ENCODE measurements around the gene LIPM.
"Not testable (repeated sequence)": the region's sequence is repeated elsewhere in the genome, so short reads cannot be mapped to it uniquely, and the experiment has no call there.

LIPM gene

DNA sequence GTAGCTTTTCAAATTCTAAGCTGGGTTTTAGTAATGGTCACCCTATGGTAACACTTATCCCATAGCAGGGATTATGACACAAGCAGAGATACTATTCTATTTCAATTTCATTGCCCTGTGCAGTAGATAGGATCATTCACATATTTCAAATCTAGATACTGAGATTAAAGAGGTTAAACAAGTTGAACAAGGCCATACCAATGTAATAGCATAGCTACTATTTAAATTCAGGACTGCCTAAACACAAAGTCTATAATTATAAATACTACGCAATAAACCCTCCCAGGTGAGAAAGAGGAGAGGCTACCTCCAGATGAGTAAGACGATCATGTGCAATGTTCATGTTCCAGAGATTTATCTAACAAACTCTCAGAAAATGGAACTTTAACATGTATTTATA lies 1.1 kb downstream of the LIPM start:
- DNase-seq (ENCODE audit: low spot score) = no peak

DNA sequence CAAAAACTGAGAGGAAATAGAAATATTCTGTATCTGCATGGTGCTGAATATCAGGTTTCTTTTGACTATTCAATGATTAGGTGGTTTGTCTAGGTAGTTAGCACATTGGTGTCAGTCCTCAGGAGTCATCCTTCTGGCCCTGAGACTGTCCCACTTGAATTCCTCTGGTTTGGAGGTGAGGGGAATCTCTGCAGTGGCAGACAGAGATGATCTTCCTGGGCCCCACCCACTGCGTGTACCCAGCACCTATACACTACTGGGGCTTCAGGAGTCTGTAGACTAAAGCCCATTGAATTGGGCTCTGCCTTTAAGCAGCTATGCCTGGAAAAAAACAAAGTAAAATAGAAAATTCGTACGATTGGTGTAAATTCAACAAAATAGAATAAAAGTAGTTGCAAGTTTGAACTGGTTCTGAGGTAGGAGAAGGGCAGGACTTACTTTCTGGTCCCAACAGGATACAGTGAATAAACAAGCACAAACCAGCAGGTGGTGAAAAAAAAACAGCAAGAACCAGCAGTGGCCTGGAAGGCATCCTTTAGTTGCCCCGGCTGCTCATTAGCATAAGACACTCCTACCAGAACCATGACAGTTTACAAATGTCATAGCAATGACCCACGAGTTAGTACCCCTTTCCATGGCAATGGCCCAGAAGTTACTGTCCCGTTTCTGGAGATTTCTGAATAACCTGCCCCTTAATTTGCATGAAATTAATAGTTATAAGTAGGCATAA lies 1.7 kb downstream of the LIPM start:
- no peak for DNase-seq (ENCODE audit: low spot score)

GRCh38 chr10:88805361-88805760 lies 2.8 kb downstream of the LIPM start:
- DNase-seq (ENCODE audit: low spot score) = no peak

DNA sequence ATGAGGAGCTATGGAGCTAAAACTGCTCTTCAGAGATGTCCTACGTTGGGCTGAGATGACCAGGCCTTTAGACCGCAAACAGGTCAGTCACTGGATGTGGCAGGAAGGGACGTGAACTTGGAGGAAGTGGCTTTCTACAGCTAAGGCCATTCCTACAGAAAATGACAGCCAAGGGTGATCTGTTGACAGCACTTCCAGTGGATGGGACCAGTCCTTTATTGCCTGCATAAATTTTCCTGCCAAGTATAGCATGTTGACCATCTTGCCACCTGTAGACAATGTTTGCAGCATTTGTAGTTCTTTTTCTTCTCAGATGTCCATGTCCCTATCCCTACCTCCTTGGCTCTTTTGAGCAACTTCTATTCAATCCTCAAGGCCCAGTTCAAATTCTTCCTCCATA lies 3.4 kb downstream of the LIPM start:
- DNase-seq (ENCODE audit: low spot score) = no peak

- DNase-seq (ENCODE audit: low spot score) = no peak
Observed at GRCh38 chr10:88809621-88810020, 7.1 kb downstream of the LIPM start.

- DNase-seq (ENCODE audit: low spot score) = peak; percentile 52
Observed at GRCh38 chr10:88810196-88810961, 7.8 kb downstream of the LIPM start.

GRCh38 chr10:88813200-88813599 lies 10.7 kb downstream of the LIPM start:
- DNase-seq (ENCODE audit: low spot score) = no peak

DNA sequence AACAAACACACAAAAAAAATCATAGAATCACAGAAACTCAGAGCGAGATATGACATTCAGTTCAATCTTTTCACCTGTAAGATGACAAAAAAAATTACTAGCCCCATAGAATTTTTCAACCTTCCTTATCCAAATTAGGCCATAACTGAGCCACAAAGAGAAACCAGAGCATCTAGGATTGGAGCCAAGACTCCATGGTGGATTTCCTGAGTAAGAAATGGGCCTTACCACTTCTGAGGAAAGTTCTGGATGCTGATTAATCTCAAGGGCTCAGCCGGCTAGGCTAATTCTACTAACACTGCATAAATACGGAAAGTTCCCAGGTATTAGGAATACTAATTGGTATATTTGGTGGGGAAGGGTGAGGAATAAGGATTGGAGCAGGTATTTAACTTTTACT lies 16.8 kb downstream of the LIPM start:
- DNase-seq (ENCODE audit: low spot score) = no peak

- no peak for DNase-seq (ENCODE audit: low spot score)
Observed at GRCh38 chr10:88820748-88821401, 18.3 kb downstream of the LIPM start.

GRCh38 chr10:88826388-88826787 lies 23.9 kb downstream of the LIPM start:
- no peak for DNase-seq (ENCODE audit: low spot score)

DNA sequence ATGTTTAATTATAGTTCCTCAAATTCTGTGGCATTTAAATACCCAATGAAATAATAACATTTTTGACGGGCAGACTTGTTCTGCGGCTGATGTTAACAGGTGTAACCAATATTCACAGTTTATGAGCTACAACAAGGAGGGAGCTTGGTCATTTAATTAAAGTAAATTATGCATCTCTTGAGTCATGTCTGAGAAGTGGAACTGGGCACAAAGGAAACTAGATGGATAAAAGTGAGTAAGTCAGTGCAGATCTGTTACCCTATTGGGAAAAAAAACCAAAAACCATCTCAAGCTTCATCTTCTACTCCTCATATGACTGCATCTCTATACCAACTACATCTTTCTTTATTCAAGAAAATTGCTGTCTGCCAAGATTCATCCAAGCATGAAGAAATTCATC lies 25.1 kb downstream of the LIPM start:
- no peak for DNase-seq (ENCODE audit: low spot score)

DNA sequence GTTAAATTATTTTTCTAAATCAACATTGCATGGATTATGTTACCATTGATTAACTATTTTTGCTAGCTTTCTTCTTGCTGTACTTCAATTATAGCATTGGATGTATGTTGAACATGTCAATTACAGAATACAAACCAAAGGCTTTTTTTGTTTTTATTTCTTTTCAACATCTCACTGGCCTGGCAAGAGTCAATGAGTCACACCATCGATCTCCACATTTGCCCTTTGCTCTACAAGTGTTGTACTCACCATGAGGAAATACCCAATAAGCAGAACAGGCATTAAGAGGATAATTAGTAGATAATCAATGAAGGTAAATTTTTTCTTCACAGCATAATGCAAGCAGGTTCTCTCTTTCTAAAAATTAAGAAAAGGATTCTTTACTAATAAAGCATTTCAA lies 25.8 kb downstream of the LIPM start:
- no peak for DNase-seq (ENCODE audit: low spot score)

DNA sequence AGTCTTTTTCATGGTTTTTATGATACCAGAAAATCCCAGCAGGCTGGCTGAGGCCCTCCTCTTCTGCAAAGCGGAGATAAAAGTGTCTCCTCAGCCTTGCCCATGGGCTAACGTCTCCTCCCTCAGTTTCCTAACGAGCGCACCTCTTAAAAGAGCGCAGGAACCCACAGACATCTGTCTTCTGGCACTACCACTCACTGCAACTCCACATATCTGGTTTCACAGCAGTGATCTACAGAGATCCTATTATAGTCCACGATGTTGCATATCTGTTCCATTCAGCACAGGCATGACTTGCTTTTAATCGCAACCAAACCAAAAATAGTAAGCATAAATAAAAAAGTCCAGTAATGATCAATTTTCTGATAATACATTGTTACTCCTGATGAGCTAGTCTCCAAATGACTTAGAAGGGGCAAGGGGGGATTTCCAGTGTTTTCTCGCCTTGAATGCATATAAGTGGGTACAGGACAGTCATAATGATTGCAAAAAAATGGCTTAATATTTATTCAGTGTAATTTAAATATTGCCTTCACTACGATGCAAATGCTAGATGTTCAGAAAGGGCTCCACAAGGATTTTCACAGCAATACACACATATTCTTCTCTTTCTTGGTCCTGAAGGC lies 28.2 kb downstream of the LIPM start:
- DNase-seq (ENCODE audit: low spot score) = no peak

DNA sequence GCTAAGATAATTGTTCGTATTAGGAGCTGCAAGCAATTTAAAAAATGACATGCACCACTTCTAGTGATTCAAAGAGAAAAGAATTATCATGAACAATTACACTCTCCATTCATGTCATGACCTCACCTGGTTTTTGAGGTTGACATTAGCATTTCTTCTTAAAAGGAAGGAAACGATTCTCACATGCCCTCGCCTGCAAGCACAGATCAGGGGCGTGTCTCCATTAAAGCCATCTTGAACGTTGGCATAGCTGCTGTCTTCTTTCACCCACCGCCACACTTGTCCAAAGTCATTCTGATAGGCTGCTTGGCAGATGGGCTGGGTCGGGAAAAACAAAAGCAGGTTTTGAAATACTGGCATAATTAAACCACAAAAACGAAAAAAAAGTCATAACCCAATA lies 29.2 kb downstream of the LIPM start:
- DNase-seq (ENCODE audit: low spot score) = no peak

DNA sequence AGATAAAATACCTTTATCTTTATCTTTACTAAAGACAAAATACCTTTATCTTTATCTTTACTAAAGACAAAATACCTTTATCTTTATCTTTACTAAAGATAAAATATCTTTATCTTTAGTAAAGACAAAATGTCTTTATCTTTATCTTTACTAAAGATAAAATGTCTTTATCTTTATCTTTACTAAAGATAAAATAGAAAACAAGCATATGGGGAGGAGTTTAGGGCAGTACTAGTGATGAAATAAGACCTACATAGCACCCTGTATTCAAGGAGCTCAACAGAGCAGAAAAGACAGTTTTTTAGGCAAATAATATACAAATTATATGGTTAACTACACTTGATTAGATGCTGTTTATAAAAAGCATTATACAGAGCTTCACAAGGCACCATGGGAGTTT lies 29.8 kb downstream of the LIPM start:
- no peak for DNase-seq (ENCODE audit: low spot score)

DNA sequence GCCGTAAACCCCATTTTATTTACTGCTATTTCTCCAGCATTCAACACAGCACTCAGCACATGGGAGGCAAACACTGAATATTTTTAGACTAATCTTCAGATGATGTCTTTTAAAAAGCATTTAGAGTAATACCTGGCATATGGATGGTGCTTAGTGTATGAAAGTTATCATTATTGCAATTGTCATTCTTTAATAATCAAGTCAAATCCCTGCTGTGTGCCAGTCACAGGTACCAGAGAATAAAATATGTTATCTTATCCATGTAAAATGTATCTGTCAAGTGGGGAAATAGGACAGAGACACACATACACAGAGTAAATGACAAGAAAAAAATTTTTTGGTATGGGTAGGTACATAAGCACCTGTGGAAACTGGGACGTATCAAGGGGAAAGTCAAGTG lies 30.6 kb downstream of the LIPM start:
- no peak for DNase-seq (ENCODE audit: low spot score)

DNA sequence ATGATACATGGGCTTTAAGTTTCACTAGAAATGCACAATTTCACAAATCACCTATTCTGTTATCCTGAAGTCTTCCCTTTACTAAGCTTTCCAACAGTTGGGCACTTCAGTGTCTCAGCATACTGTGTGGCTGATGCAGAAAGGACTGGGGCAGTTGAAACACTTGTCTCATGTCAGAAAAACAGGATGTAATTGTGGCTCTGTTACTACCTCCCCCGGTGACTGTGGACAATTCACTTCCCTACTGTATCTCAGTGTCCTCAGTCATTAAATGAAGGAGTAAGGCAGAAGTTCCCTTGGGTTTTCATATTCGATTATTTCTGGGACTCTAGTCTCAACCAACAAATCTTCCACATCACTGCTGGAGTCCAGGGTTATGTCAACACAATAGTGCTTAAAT lies 31.2 kb downstream of the LIPM start:
- no peak for DNase-seq (ENCODE audit: low spot score)

DNA sequence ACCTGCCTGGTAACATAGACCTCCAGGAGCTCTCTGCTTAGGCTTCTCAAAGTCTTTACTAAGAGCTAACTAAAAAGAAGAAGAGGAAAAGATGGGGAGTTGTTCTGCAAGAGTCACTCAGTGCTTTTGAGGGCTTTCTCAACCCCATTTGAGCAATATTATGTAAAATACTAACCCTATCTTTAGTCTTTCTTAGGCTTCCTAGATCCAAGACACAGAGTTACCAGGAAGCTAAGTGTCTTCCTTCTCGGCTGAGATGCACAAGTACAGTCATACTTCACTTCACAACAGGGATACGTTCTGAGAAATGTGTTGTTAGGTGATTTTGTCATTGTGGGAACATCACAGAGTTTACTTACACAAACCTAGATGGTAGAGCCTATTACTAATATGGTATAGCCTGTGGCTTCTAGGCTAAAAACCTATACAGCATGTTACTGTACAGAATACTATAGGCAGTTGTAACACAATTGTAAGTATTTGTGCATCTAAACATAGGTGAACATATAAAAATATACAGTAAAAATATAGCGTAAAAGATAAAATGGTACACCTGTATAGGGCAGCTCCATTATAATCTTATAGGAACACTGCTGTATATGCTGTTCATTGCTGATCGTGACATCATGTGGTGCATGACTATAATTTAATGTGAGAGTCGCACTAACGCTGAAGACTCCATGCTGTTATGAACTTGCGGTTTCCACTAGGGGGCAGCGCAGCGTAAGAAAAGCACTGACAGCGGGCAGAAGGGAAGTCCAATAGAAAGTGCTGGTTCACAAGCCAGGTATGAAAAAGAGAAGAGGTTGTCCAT lies 32.8 kb downstream of the LIPM start:
- DNase-seq (ENCODE audit: low spot score) = peak; percentile 79

GRCh38 chr10:88835910-88836221 lies 33.3 kb downstream of the LIPM start:
- DNase-seq (ENCODE audit: low spot score) = no peak

GRCh38 chr10:88837632-88838031 lies 35.1 kb downstream of the LIPM start:
- DNase-seq (ENCODE audit: low spot score) = not testable (repeated sequence)

DNA sequence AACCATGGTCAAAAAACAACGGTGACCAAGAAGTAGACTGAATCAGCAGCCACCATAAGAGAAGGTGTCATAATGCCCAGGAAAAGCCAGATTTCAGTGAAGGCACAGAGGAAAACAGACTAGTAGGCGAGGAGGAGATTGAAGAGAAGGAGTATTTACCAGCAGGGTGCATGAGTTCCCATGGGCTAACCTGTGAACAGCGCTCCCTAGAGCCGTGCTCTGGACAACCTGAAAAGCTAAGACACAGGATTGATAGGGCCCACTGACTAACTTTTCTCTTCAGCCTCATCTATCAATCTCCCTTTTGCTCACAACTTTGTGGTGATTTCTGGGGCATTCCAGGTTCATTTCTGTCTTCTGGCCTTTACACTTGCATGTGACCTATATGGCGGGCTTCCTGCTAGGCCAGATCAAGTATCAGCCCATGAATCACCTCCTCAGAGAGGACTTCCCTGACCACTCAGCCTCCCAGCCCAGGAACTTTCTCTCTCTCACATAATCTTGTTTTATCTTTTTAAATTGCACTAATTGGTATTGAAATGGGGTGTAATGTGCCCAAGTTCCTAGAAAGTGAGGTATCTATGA lies 36.3 kb downstream of the LIPM start:
- no peak for DNase-seq (ENCODE audit: low spot score)

GRCh38 chr10:88840104-88840503 lies 37.6 kb downstream of the LIPM start:
- no peak for DNase-seq (ENCODE audit: low spot score)
